ENCODE data around the gene AKAP14.

GRCh38 chrX:119919835-119920585 is 24.3 kb downstream of the AKAP14 start:
- TF ChIP-seq POLR2AphosphoS5 (IDR thresholded peaks at IDR 0.05) (no peak), CTCF (IDR thresholded peaks at IDR 0.05) (no peak)

Data from stomach (tissue), 4 donors.